Cardiac fibroblast (primary cell): ENCODE measurements around the gene UBIAD1.

Experiments used
- DNase-seq, 2 donors: peaks; one replicate each; pipeline versions ENCODE4 v3.0.0 to v3.0.0-alpha.2; 2010; ENCODE audit warnings: low read depth in 2 of 2
- H3K4me3 ChIP-seq, 2 donors: replicated peaks in 1 of 2; 1 replicate in 1 of 2; 2 replicates in 1 of 2; pipeline ENCODE4 v1.5.1; 2011; ENCODE audit warnings: low read depth in 2 of 2, low read length in 2 of 2, mild to moderate bottlenecking in 2 of 2, moderate library complexity in 1 of 2
- CTCF ChIP-seq: IDR thresholded peaks from one replicate; pipeline ENCODE4 v1.5.1; 2011; ENCODE audit warnings: low read depth, mild to moderate bottlenecking, low read length, inconsistent platforms

UBIAD1 gene

GRCh38 chr1:11272832-11273594 lies at the start of gene UBIAD1:
Gene UBIAD1 (plus strand): TSS chr1:11273198. CDS start chr1:11273532, 334 bp downstream.
- DNase-seq, result peak; percentile 89 to 93
- TF ChIP-seq CTCF, result peak; percentile 28
- H3K4me3 ChIP-seq, result peak within 1 kb of the TSS; percentile 86

- no peak overlapping the region for H3K4me3 ChIP-seq
- TF ChIP-seq CTCF, result no peak
- DNase-seq, result no peak
Observed at GRCh38 chr1:11227106-11228077, 45.6 kb upstream of the UBIAD1 start.

GRCh38 chr1:11229203-11229602 lies 43.8 kb upstream of the UBIAD1 start:
- TF ChIP-seq CTCF, result no peak
- DNase-seq, result no peak
- no peak overlapping the region for H3K4me3 ChIP-seq

- DNase-seq, result no peak
- H3K4me3 ChIP-seq, result no peak overlapping the region
- no peak for TF ChIP-seq CTCF
Observed at GRCh38 chr1:11233208-11233607, 39.8 kb upstream of the UBIAD1 start.

GRCh38 chr1:11237356-11237755 lies 35.6 kb upstream of the UBIAD1 start:
- H3K4me3 ChIP-seq, result no peak overlapping the region

GRCh38 chr1:11238311-11238710 lies 34.7 kb upstream of the UBIAD1 start:
- H3K4me3 ChIP-seq, result no peak overlapping the region
- TF ChIP-seq CTCF, result no peak
- DNase-seq, result no peak

More at GRCh38 chr1:11237356-11237755, 35.6 kb upstream of the UBIAD1 start:
- no peak for TF ChIP-seq CTCF
- no peak for DNase-seq
